ENCODE measurements around the gene INO80D.

The INO80D gene

DNA sequence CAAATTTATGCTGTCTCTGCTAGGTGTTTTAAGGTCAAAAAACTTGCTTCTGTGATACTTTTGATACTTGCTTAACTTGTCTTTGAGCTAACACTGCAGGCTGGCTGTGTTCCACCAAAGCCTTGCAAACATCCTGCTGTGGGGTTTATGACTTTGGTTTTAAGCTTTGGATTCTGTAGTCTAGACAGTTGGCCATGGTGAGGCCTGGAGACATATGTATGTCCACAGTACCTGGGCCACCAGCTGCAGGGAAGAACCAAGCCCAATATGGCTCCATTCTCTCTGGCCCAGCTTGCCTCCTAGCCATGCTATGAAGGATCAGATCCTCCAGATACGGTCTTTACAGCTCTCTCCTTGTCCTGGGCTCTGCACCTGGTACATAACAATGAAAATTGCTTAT lies 113.9 kb downstream of the INO80D start:
- Histone ChIP-seq H3K4me3 (ENCODE audit: low read length) (no peak overlapping the region), H3K36me3 (ENCODE audit: insufficient read depth, low read depth, low read length) (no peaks in the 10 kb centered on the region), H3K27me3 (ENCODE audit: insufficient read depth, low read length) (no peaks in the 10 kb centered on the region), H3K4me1 (ENCODE audit: insufficient read depth, low read length) (peaks cover 8% of the 10 kb centered on the region; the same call in 1 of the 2 replicates), H3K27ac (ENCODE audit: low read length) (no peak overlapping the region), H3K9me3 (ENCODE audit: insufficient read depth, low read depth, low read length) (no peaks in the 10 kb centered on the region), H3K9ac (ENCODE audit: low read depth, low read length) (no peak overlapping the region)

DNA sequence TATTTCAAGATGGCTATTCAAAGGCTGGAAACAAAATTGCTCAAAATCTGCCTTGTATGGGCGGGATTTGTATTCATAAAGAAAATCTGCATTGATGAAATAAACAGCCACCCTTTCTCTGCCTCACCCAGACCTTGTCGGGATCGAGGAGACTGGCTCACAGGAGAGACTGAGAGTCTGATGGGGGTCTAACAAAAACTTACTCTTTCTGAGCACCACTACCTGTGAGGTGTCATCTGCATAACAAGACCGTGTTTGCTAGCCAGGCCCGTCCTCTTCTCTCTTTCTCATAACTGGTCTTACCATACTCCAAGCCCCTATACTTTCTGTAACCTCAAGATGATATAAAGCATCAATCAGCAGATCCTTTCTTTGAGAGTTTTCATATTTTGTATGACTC lies 115.6 kb downstream of the INO80D start:
- Histone ChIP-seq H3K27me3 (ENCODE audit: insufficient read depth, low read length) (no peaks in the 10 kb centered on the region), H3K9ac (ENCODE audit: low read depth, low read length) (no peak overlapping the region), H3K9me3 (ENCODE audit: insufficient read depth, low read depth, low read length) (no peaks in the 10 kb centered on the region), H3K27ac (ENCODE audit: low read length) (no peak overlapping the region), H3K4me3 (ENCODE audit: low read length) (peak overlapping the region; percentile 33; the same call in 1 of the 2 replicates), H3K36me3 (ENCODE audit: insufficient read depth, low read depth, low read length) (no peaks in the 10 kb centered on the region), H3K4me1 (ENCODE audit: insufficient read depth, low read length) (peaks cover 8% of the 10 kb centered on the region; the same call in 1 of the 2 replicates)

- Histone ChIP-seq H3K4me3 (ENCODE audit: low read length) (no peak overlapping the region), H3K9me3 (ENCODE audit: insufficient read depth, low read depth, low read length) (no peaks in the 10 kb centered on the region), H3K36me3 (ENCODE audit: insufficient read depth, low read depth, low read length) (no peaks in the 10 kb centered on the region), H3K9ac (ENCODE audit: low read depth, low read length) (no peak overlapping the region), H3K27ac (ENCODE audit: low read length) (no peak overlapping the region), H3K27me3 (ENCODE audit: insufficient read depth, low read length) (no peaks in the 10 kb centered on the region), H3K4me1 (ENCODE audit: insufficient read depth, low read length) (peaks cover 8% of the 10 kb centered on the region; the same call in 1 of the 2 replicates)
Observed at GRCh38 chr2:205969584-205969983, 116.4 kb downstream of the INO80D start.

DNA sequence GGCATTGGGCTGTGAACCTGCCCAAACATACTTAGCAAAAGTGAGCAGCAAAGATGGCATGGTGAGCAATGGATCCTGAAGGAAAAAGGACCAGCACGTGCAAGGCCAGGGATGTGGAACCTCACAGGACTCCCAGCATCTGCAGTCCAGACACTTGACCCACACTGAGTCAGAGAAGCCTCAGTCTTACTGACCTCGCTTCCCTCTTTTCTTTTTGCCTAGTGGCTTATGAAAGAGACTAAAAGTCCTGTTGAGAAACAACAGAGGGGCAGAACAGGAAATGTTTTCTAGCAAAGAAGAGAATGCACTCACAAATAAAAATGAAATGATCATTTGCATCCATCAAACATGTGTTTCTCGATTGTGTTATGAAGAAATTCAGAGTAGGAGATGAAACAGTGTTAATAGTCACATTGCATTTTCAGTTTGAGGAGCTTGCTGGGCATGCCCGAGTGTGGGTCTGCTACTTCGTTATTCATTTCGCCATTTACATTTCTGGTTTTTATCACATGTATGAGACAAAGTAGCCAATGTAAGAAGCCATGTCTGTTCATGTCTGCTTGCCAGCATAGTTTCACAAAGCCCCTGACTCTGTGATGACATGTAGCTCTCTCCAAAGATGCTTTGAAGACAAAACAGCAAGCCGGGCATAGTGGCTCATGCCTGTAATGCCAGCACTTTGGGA lies 118.4 kb downstream of the INO80D start:
- peaks cover 8% of the 10 kb centered on the region; the same call in 1 of the 2 replicates for H3K4me1 ChIP-seq (ENCODE audit: insufficient read depth, low read length)
- H3K27me3 ChIP-seq (ENCODE audit: insufficient read depth, low read length) = no peaks in the 10 kb centered on the region
- H3K9ac ChIP-seq (ENCODE audit: low read depth, low read length) = no peak overlapping the region
- H3K36me3 ChIP-seq (ENCODE audit: insufficient read depth, low read depth, low read length) = no peaks in the 10 kb centered on the region
- no peak overlapping the region for H3K4me3 ChIP-seq (ENCODE audit: low read length)
- H3K9me3 ChIP-seq (ENCODE audit: insufficient read depth, low read depth, low read length) = no peaks in the 10 kb centered on the region
- H3K27ac ChIP-seq (ENCODE audit: low read length) = no peak overlapping the region

- Histone ChIP-seq H3K27me3 (ENCODE audit: insufficient read depth, low read length) (no peaks in the 10 kb centered on the region), H3K9me3 (ENCODE audit: insufficient read depth, low read depth, low read length) (no peaks in the 10 kb centered on the region), H3K9ac (ENCODE audit: low read depth, low read length) (no peak overlapping the region), H3K27ac (ENCODE audit: low read length) (no peak overlapping the region), H3K36me3 (ENCODE audit: insufficient read depth, low read depth, low read length) (no peaks in the 10 kb centered on the region), H3K4me3 (ENCODE audit: low read length) (no peak overlapping the region), H3K4me1 (ENCODE audit: insufficient read depth, low read length) (peaks cover 8% of the 10 kb centered on the region; the same call in 1 of the 2 replicates)
Observed at GRCh38 chr2:205965707-205966106, 120.3 kb downstream of the INO80D start.

GRCh38 chr2:205964111-205964761 lies 121.7 kb downstream of the INO80D start:
- H3K27me3 ChIP-seq (ENCODE audit: insufficient read depth, low read length) = no peaks in the 10 kb centered on the region
- H3K27ac ChIP-seq (ENCODE audit: low read length) = no peak overlapping the region
- H3K36me3 ChIP-seq (ENCODE audit: insufficient read depth, low read depth, low read length) = no peaks in the 10 kb centered on the region
- H3K9me3 ChIP-seq (ENCODE audit: insufficient read depth, low read depth, low read length) = no peaks in the 10 kb centered on the region
- no peaks in the 10 kb centered on the region for H3K4me1 ChIP-seq (ENCODE audit: insufficient read depth, low read length)
- H3K4me3 ChIP-seq (ENCODE audit: low read length) = no peak overlapping the region
- H3K9ac ChIP-seq (ENCODE audit: low read depth, low read length) = no peak overlapping the region

DNA sequence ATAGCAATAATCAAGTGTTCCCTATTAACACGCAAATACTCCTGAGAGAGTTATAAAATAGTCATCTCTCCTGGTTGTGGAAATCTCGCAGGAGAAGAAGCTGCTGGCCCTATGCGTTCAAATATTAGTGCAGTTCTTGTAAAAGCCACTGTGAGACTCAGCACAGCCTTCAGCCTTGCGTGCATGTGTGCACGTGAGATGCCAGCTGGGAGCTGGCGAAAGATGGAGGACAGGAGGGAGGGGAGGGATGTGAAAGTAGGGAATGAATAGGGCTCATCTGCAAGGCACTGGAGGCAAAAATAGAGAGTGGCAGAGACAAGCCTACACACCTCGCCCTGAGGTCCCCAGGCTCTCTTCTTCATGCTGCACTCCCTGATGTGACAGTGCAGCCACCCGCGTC lies 126.5 kb downstream of the INO80D start:
- Histone ChIP-seq H3K27me3 (ENCODE audit: insufficient read depth, low read length) (no peaks in the 10 kb centered on the region), H3K4me1 (ENCODE audit: insufficient read depth, low read length) (peaks cover 9% of the 10 kb centered on the region; the same call in 1 of the 2 replicates), H3K9me3 (ENCODE audit: insufficient read depth, low read depth, low read length) (no peaks in the 10 kb centered on the region), H3K9ac (ENCODE audit: low read depth, low read length) (no peak overlapping the region), H3K36me3 (ENCODE audit: insufficient read depth, low read depth, low read length) (no peaks in the 10 kb centered on the region), H3K4me3 (ENCODE audit: low read length) (no peak overlapping the region), H3K27ac (ENCODE audit: low read length) (no peak overlapping the region)

DNA sequence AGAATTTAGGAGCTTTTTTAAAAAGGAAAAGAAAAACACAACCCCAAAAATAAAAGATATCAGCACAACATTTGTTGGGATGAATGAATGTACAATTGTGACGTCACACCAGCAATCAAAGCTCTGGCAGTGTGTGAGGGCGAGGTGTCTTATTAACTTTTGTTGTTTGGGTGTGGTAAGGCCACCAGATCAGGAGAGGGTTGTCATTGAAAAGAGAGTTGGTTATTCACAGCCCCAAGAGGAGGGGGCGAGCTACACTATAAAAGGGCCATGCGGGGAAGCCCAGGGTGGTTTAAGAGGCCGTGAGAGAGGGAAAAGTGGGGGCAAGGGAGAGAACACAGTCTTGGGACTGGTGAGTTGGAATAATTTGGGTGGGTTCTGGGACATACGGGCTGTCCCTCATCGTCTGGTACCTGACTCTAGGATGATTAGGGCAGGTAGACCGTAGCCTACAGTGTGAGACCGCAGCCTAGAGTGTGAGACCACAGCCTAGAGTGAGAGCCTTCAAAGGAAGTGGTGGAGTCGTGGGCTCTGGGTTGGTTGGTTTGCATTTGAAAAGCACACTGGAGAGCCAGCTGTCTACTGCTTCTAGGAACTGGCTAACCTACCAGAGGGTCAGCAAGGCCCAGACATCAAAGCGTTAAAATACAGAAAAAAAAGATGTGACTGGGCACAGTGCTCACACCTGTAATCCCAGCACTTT lies 128.4 kb downstream of the INO80D start:
- peaks cover 2% of the 10 kb centered on the region; the same call in 1 of the 2 replicates for H3K9me3 ChIP-seq (ENCODE audit: insufficient read depth, low read depth, low read length)
- H3K27me3 ChIP-seq (ENCODE audit: insufficient read depth, low read length) = no peaks in the 10 kb centered on the region
- H3K9ac ChIP-seq (ENCODE audit: low read depth, low read length) = no peak overlapping the region
- H3K36me3 ChIP-seq (ENCODE audit: insufficient read depth, low read depth, low read length) = no peaks in the 10 kb centered on the region
- no peak overlapping the region for H3K4me3 ChIP-seq (ENCODE audit: low read length)
- peaks cover 9% of the 10 kb centered on the region; the same call in 1 of the 2 replicates for H3K4me1 ChIP-seq (ENCODE audit: insufficient read depth, low read length)
- no peak overlapping the region for H3K27ac ChIP-seq (ENCODE audit: low read length)

DNA sequence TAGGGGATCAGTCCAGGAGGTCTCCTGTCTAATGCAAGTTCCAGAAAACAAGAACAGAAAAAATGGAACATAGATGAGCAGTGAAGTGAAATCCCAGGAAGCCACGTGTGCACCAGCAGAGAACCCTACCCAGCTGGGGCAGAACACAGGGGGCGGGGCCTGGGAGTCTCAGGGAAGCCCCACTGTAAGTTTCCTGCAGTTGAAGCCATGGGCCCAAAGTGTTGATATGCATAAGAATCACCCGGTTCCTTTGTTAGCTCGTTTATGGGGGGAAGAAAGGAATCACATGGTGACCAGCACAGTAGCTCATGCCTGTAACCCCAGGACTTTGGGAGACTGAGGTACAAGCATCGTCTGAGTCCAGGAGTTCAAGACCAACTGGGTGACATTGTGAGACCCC lies 131.3 kb downstream of the INO80D start:
- H3K27me3 ChIP-seq (ENCODE audit: insufficient read depth, low read length) = no peaks in the 10 kb centered on the region
- H3K4me3 ChIP-seq (ENCODE audit: low read length) = no peak overlapping the region
- H3K36me3 ChIP-seq (ENCODE audit: insufficient read depth, low read depth, low read length) = no peaks in the 10 kb centered on the region
- H3K9me3 ChIP-seq (ENCODE audit: insufficient read depth, low read depth, low read length) = peaks cover 9% of the 10 kb centered on the region
- no peak overlapping the region for H3K9ac ChIP-seq (ENCODE audit: low read depth, low read length)
- H3K27ac ChIP-seq (ENCODE audit: low read length) = no peak overlapping the region
- peaks cover 9% of the 10 kb centered on the region; the same call in 1 of the 2 replicates for H3K4me1 ChIP-seq (ENCODE audit: insufficient read depth, low read length)

DNA sequence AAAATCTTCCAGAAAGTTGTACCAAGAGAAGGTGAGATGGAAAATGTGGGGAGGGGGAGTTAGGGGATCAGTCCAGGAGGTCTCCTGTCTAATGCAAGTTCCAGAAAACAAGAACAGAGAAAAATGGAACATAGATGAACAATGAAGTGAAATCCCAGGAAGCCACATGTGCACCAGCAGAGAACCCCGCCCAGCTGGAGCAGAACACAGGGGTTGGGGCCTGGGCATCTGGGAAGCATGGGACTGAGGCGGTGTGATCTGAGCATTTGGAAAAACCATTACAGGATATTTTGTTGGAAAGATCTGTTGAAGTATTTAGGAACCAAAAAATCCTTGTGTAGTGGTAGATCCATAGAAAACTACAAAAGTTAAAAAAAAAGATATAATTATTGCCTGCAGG lies 133.7 kb downstream of the INO80D start:
- no peak overlapping the region for H3K4me3 ChIP-seq (ENCODE audit: low read length)
- H3K27me3 ChIP-seq (ENCODE audit: insufficient read depth, low read length) = no peaks in the 10 kb centered on the region
- peaks cover 4% of the 10 kb centered on the region; the same call in 1 of the 2 replicates for H3K4me1 ChIP-seq (ENCODE audit: insufficient read depth, low read length)
- H3K27ac ChIP-seq (ENCODE audit: low read length) = no peak overlapping the region
- H3K36me3 ChIP-seq (ENCODE audit: insufficient read depth, low read depth, low read length) = no peaks in the 10 kb centered on the region
- H3K9me3 ChIP-seq (ENCODE audit: insufficient read depth, low read depth, low read length) = peaks cover 9% of the 10 kb centered on the region
- H3K9ac ChIP-seq (ENCODE audit: low read depth, low read length) = no peak overlapping the region

DNA sequence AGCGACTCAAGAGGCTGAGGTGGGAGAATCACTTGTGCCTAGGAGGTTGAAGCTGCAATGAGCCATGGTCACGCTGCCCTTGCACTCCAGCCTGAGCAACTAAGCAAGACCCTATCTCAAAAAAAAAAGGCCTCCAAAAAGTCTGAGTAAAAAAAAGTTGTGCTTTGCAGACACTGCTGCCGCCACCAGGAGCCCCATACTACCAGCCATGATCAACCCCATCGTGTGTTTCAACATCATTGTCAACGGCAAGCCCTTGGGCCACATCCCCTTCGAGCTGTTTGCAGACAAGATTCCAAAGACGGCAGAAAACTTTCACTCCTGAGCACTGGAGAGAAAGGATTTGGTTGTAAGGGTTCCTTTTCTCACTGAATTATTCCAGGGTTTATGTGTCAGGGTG lies 137.1 kb downstream of the INO80D start:
- Histone ChIP-seq H3K4me3 (ENCODE audit: low read length) (no peak overlapping the region), H3K4me1 (ENCODE audit: insufficient read depth, low read length) (no peaks in the 10 kb centered on the region), H3K9ac (ENCODE audit: low read depth, low read length) (no peak overlapping the region), H3K27me3 (ENCODE audit: insufficient read depth, low read length) (no peaks in the 10 kb centered on the region), H3K9me3 (ENCODE audit: insufficient read depth, low read depth, low read length) (peaks cover 9% of the 10 kb centered on the region), H3K27ac (ENCODE audit: low read length) (no peak overlapping the region), H3K36me3 (ENCODE audit: insufficient read depth, low read depth, low read length) (no peaks in the 10 kb centered on the region)

DNA sequence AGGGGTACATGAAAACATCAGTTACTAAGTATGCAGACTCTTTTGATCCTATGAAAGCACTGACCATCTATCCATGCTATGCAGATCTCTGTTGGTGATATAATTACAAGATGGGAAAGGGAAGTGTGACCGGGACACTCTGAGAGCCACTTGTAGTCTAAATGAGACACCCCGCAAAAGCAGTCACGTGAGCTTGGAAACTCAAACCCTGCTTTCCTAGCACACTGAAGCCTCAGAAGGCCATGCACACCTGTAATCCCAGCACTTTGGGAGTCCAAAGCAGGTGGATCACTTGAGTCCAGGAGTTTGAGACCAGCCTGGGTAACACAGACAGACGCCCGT lies 137.5 kb downstream of the INO80D start:
- Histone ChIP-seq H3K4me3 (ENCODE audit: low read length) (no peak overlapping the region), H3K4me1 (ENCODE audit: insufficient read depth, low read length) (no peaks in the 10 kb centered on the region)

More for the DNA sequence above, 137.5 kb downstream of the INO80D start:
- Histone ChIP-seq H3K27ac (ENCODE audit: low read length) (no peak overlapping the region), H3K9ac (ENCODE audit: low read depth, low read length) (no peak overlapping the region), H3K27me3 (ENCODE audit: insufficient read depth, low read length) (no peaks in the 10 kb centered on the region), H3K36me3 (ENCODE audit: insufficient read depth, low read depth, low read length) (no peaks in the 10 kb centered on the region), H3K9me3 (ENCODE audit: insufficient read depth, low read depth, low read length) (peaks cover 9% of the 10 kb centered on the region)

Measured in iPS-20b (cell line).